Immature natural killer cell (primary cell): ENCODE results near the gene EMX1. TPM values are rescaled to one million over a fixed set of nuclear protein-coding genes. Genes with fewer than 3 reads are reported as not detected.
A peak's percentile ranks its signal among the peaks of the same experiment; 100 is the strongest.
"Not testable (repeated sequence)": the region's sequence is repeated elsewhere in the genome, so short reads cannot be mapped to it uniquely, and the experiment has no call there.

Experiments
- DNase-seq, 3 donors: peaks; one replicate each; pipeline ENCODE4 v3.0.0; 2022; ENCODE audit warnings: mixed read lengths in 1 of 3
- H3K27ac Mint-ChIP-seq, 6 donors: one replicate each; pipeline ENCODE4 v1.8.0; 2020; ENCODE audit warnings: mixed read lengths in 6 of 6, mild to moderate bottlenecking in 5 of 6, inconsistent platforms in 4 of 6, moderate library complexity in 3 of 6
- H3K27me3 Mint-ChIP-seq, 3 donors: one replicate each; pipeline ENCODE4 v1.8.0; 2020 to 2021; ENCODE audit warnings: low read depth in 3 of 3, mild to moderate bottlenecking in 3 of 3, mixed read lengths in 3 of 3, moderate library complexity in 3 of 3, inconsistent platforms in 1 of 3
- H3K36me3 Mint-ChIP-seq, 3 donors: one replicate each; pipeline ENCODE4 v1.8.0; 2020; ENCODE audit warnings: mixed read lengths in 3 of 3, inconsistent platforms in 2 of 3, mild to moderate bottlenecking in 2 of 3
- H3K4me1 Mint-ChIP-seq, 2 donors: one replicate each; pipeline ENCODE4 v1.8.0; 2020; ENCODE audit warnings: inconsistent platforms in 2 of 2, mild to moderate bottlenecking in 2 of 2, mixed read lengths in 2 of 2, moderate library complexity in 1 of 2
- H3K4me3 Mint-ChIP-seq, 5 donors: one replicate each; pipeline ENCODE4 v1.8.0; 2020; ENCODE audit warnings: mild to moderate bottlenecking in 5 of 5, mixed read lengths in 5 of 5, inconsistent platforms in 3 of 5, moderate library complexity in 3 of 5
- H3K9me3 Mint-ChIP-seq, 6 donors: one replicate each; pipeline ENCODE4 v1.8.0; 2020; ENCODE audit warnings: mild to moderate bottlenecking in 6 of 6, mixed read lengths in 6 of 6, inconsistent platforms in 4 of 6, moderate library complexity in 3 of 6
- polyA plus RNA-seq, 3 donors: library from polyadenylated mRNA; unstranded; fragments of 300-500 nt; fragmentation: Illumina TruSeq; gene quantifications; one replicate each; pipeline ENCODE4 v1.2.3, GENCODE V29; 2021

Gene EMX1
- polyA plus RNA-seq, 3 donors from 2014 or later, result not detected

GRCh38 chr2:72893594-72894319 lies 23.6 kb upstream of the EMX1 start:
- no peak overlapping the region for H3K4me3 Mint-ChIP-seq
- H3K27ac Mint-ChIP-seq, result no peak overlapping the region
- peak in 2 of 3 donors; percentile 8 to 28 for DNase-seq
- H3K36me3 Mint-ChIP-seq, result no peaks in the 10 kb centered on the region
- H3K4me1 Mint-ChIP-seq, result no peaks in the 10 kb centered on the region
- H3K9me3 Mint-ChIP-seq, result no peaks in the 10 kb centered on the region
- peaks cover 5 to 17% (median 5%) of the 10 kb centered on the region in 3 donors for H3K27me3 Mint-ChIP-seq

- no peak overlapping the region for H3K27ac Mint-ChIP-seq
- H3K36me3 Mint-ChIP-seq, result no peaks in the 10 kb centered on the region
- DNase-seq, result no peak
- H3K4me3 Mint-ChIP-seq, result no peak overlapping the region
- H3K4me1 Mint-ChIP-seq, result no peaks in the 10 kb centered on the region
- H3K9me3 Mint-ChIP-seq, result no peaks in the 10 kb centered on the region
- H3K27me3 Mint-ChIP-seq, result peaks cover 5 to 17% (median 11%) of the 10 kb centered on the region in 3 donors
These were observed 22.8 kb upstream of the EMX1 start for GRCh38 chr2:72894514-72894913.

GRCh38 chr2:72895154-72895553 lies 22.2 kb upstream of the EMX1 start:
- no peak for DNase-seq
- H3K27ac Mint-ChIP-seq, result no peak overlapping the region
- no peaks in the 10 kb centered on the region for H3K4me1 Mint-ChIP-seq
- H3K36me3 Mint-ChIP-seq, result no peaks in the 10 kb centered on the region
- H3K27me3 Mint-ChIP-seq, result peaks cover 5 to 14% (median 11%) of the 10 kb centered on the region in 3 donors
- no peaks in the 10 kb centered on the region for H3K9me3 Mint-ChIP-seq
- H3K4me3 Mint-ChIP-seq, result no peak overlapping the region

- Mint-ChIP-seq H3K27ac (no peak overlapping the region), H3K27me3 (peaks cover 1 to 13% (median 10%) of the 10 kb centered on the region in 3 donors), H3K9me3 (no peaks in the 10 kb centered on the region), H3K4me3 (no peak overlapping the region), H3K36me3 (no peaks in the 10 kb centered on the region), H3K4me1 (no peaks in the 10 kb centered on the region)
- no peak for DNase-seq
These were observed 21.5 kb upstream of the EMX1 start for GRCh38 chr2:72895759-72896281.

- Mint-ChIP-seq H3K27ac (no peak overlapping the region), H3K27me3 (peaks cover 3 to 10% (median 9%) of the 10 kb centered on the region in 3 donors), H3K9me3 (no peaks in the 10 kb centered on the region), H3K4me3 (no peak overlapping the region), H3K4me1 (no peaks in the 10 kb centered on the region), H3K36me3 (no peaks in the 10 kb centered on the region)
- DNase-seq, result no peak
These were observed 20.9 kb upstream of the EMX1 start for GRCh38 chr2:72896446-72896845.

GRCh38 chr2:72897785-72898584 lies 19.3 kb upstream of the EMX1 start:
- Mint-ChIP-seq H3K4me1 (no peaks in the 10 kb centered on the region), H3K9me3 (no peaks in the 10 kb centered on the region), H3K4me3 (no peak overlapping the region), H3K36me3 (no peaks in the 10 kb centered on the region), H3K27ac (no peak overlapping the region), H3K27me3 (peaks cover 8 to 14% (median 11%) of the 10 kb centered on the region in 3 donors)
- DNase-seq, result no peak

GRCh38 chr2:72898585-72898906 lies 18.8 kb upstream of the EMX1 start:
- H3K4me3 Mint-ChIP-seq, result no peak overlapping the region
- H3K36me3 Mint-ChIP-seq, result no peaks in the 10 kb centered on the region
- peaks cover 8 to 12% (median 11%) of the 10 kb centered on the region in 3 donors for H3K27me3 Mint-ChIP-seq
- DNase-seq, result no peak
- no peaks in the 10 kb centered on the region for H3K9me3 Mint-ChIP-seq
- no peak overlapping the region for H3K27ac Mint-ChIP-seq
- H3K4me1 Mint-ChIP-seq, result no peaks in the 10 kb centered on the region

GRCh38 chr2:72900191-72900825 lies 17.0 kb upstream of the EMX1 start:
- Mint-ChIP-seq H3K4me1 (no peaks in the 10 kb centered on the region), H3K36me3 (no peaks in the 10 kb centered on the region), H3K27me3 (peaks cover 8 to 13% (median 11%) of the 10 kb centered on the region in 3 donors), H3K9me3 (no peaks in the 10 kb centered on the region), H3K4me3 (no peak overlapping the region), H3K27ac (no peak overlapping the region)
- DNase-seq, result no peak

GRCh38 chr2:72901426-72901825 lies 15.9 kb upstream of the EMX1 start:
- H3K27me3 Mint-ChIP-seq, result peaks cover 11 to 12% (median 11%) of the 10 kb centered on the region in 3 donors
- H3K4me3 Mint-ChIP-seq, result no peak overlapping the region
- no peak for DNase-seq
- H3K4me1 Mint-ChIP-seq, result no peaks in the 10 kb centered on the region
- H3K9me3 Mint-ChIP-seq, result no peaks in the 10 kb centered on the region
- no peaks in the 10 kb centered on the region for H3K36me3 Mint-ChIP-seq
- no peak overlapping the region for H3K27ac Mint-ChIP-seq

GRCh38 chr2:72907369-72907768 lies 9.9 kb upstream of the EMX1 start:
- H3K27ac Mint-ChIP-seq, H3K9me3 Mint-ChIP-seq, H3K4me3 Mint-ChIP-seq, H3K36me3 Mint-ChIP-seq, H3K4me1 Mint-ChIP-seq, DNase-seq: not testable (repeated sequence)
- peaks cover 16 to 26% (median 16%) of the 10 kb centered on the region in 3 donors for H3K27me3 Mint-ChIP-seq

- H3K4me1 Mint-ChIP-seq, result no peaks in the 10 kb centered on the region
- H3K27me3 Mint-ChIP-seq, result peaks cover 14 to 29% (median 21%) of the 10 kb centered on the region in 3 donors
- no peaks in the 10 kb centered on the region for H3K36me3 Mint-ChIP-seq
- H3K27ac Mint-ChIP-seq, result no peak overlapping the region
- DNase-seq, result no peak
- H3K4me3 Mint-ChIP-seq, result no peak overlapping the region
- H3K9me3 Mint-ChIP-seq, result no peaks in the 10 kb centered on the region
These were observed 8.6 kb upstream of the EMX1 start for GRCh38 chr2:72908741-72909140.

- Mint-ChIP-seq H3K36me3 (no peaks in the 10 kb centered on the region), H3K27me3 (peaks cover 21 to 41% (median 39%) of the 10 kb centered on the region in 3 donors), H3K4me3 (no peak overlapping the region), H3K4me1 (peaks cover 8 to 15% of the 10 kb centered on the region in 2 donors), H3K9me3 (no peaks in the 10 kb centered on the region), H3K27ac (no peak overlapping the region)
- DNase-seq, result no peak
These were observed 6.1 kb upstream of the EMX1 start for GRCh38 chr2:72911256-72911655.

- Mint-ChIP-seq H3K27ac (no peak overlapping the region), H3K4me1 (peaks cover 20 to 24% of the 10 kb centered on the region in 2 donors), H3K4me3 (peak overlapping the region in 2 of 5 donors; percentile 4 to 17), H3K27me3 (peaks cover 22 to 50% (median 47%) of the 10 kb centered on the region in 3 donors), H3K9me3 (peaks cover 0 to 2% (median 0%) of the 10 kb centered on the region in 6 donors), H3K36me3 (no peaks in the 10 kb centered on the region)
- no peak for DNase-seq
These were observed 3.7 kb upstream of the EMX1 start for GRCh38 chr2:72913486-72914205.
